Daoy (cell line): Measurements from ENCODE around the gene HDAC8. TPM values are rescaled to one million over a fixed set of nuclear protein-coding genes. Genes with fewer than 3 reads are reported as not detected.
A peak's percentile ranks its signal among the peaks of the same experiment; 100 is the strongest.
"Not testable (repeated sequence)": the region's sequence is repeated elsewhere in the genome, so short reads cannot be mapped to it uniquely, and the experiment has no call there.

Experiments used
- DNase-seq: peaks from one replicate; pipeline ENCODE4 v3.0.0-alpha.2; 2015; ENCODE audit warnings: low read depth
- total RNA-seq: library from RNA; depleted of rRNA; stranded (reverse); fragments of >200 nt; shearing (Covaris generic); gene quantifications from 2 replicates; pipeline ENCODE4 v1.2.3, GENCODE V29; 2014

The HDAC8 gene
- total RNA-seq, 1 experiment from 2014 or later: 20.5 TPM

GRCh38 chrX:72536542-72536941, 36.1 kb downstream of the HDAC8 start:
- DNase-seq: no peak

GRCh38 chrX:72532366-72532765, 40.3 kb downstream of the HDAC8 start:
- no peak for DNase-seq

GRCh38 chrX:72526534-72527508, 45.8 kb downstream of the HDAC8 start:
- DNase-seq: peak; percentile 14

GRCh38 chrX:72498782-72499181, 73.9 kb downstream of the HDAC8 start:
- DNase-seq: peak; percentile 3

- DNase-seq: no peak
Measured at GRCh38 chrX:72495046-72495445, 77.6 kb downstream of the HDAC8 start.

GRCh38 chrX:72492499-72492898, 80.1 kb downstream of the HDAC8 start:
- no peak for DNase-seq

- not testable (repeated sequence) for DNase-seq
Measured at GRCh38 chrX:72490221-72490620, 82.4 kb downstream of the HDAC8 start.

GRCh38 chrX:72487661-72488060, 85.0 kb downstream of the HDAC8 start:
- DNase-seq: no peak

GRCh38 chrX:72479324-72480274, 93.0 kb downstream of the HDAC8 start:
- no peak for DNase-seq

GRCh38 chrX:72478853-72479252, 93.8 kb downstream of the HDAC8 start:
- DNase-seq: no peak

- no peak for DNase-seq
Measured at GRCh38 chrX:72478351-72478750, 94.3 kb downstream of the HDAC8 start.

GRCh38 chrX:72477781-72478181, 94.9 kb downstream of the HDAC8 start:
- DNase-seq: no peak

- DNase-seq: no peak
Measured at GRCh38 chrX:72477376-72477775, 95.3 kb downstream of the HDAC8 start.

GRCh38 chrX:72475952-72476668, 96.5 kb downstream of the HDAC8 start:
- DNase-seq: no peak

GRCh38 chrX:72475338-72475737, 97.3 kb downstream of the HDAC8 start:
- DNase-seq: no peak

GRCh38 chrX:72470532-72471223, 102.0 kb downstream of the HDAC8 start:
- no peak for DNase-seq

GRCh38 chrX:72470117-72470516, 102.5 kb downstream of the HDAC8 start:
- no peak for DNase-seq

GRCh38 chrX:72468607-72469006, 104.0 kb downstream of the HDAC8 start:
- DNase-seq: no peak

- no peak for DNase-seq
Measured at GRCh38 chrX:72467135-72467534, 105.5 kb downstream of the HDAC8 start.

GRCh38 chrX:72466493-72466892, 106.2 kb downstream of the HDAC8 start:
- no peak for DNase-seq

- no peak for DNase-seq
Measured at GRCh38 chrX:72465889-72466288, 106.8 kb downstream of the HDAC8 start.
